Activated CD8-positive, alpha-beta memory T cell treated with anti-CD3 and anti-CD28 coated beads, Interleukin-2, amount 50 U/mL, for 24 hours (primary cell): ENCODE data around the gene RPTOR.

Source experiments
- DNase-seq: peaks from one replicate; pipeline ENCODE4 v3.0.0-alpha.2; 2020; ENCODE audit errors: extremely low read depth

Gene RPTOR

DNA sequence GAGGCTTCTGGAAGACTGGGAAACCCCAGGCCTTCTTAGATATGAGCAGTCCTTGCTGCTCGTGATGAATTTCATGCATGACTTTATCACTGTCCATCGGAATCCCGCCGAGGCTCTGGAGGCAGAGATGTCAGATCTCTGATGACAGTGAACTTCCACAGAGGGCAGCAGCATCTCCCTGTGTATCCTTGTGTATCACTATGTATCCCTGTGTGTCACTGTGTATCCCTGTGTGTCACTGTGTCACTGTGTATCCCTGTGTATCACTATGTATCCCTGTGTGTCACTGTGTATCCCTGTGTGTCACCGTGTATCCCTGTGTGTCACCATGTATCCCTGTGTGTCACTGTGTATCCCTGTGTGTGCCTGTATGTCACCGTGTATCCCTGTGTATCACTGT, 286.9 kb downstream of the RPTOR start:
- DNase-seq: no peak

DNA sequence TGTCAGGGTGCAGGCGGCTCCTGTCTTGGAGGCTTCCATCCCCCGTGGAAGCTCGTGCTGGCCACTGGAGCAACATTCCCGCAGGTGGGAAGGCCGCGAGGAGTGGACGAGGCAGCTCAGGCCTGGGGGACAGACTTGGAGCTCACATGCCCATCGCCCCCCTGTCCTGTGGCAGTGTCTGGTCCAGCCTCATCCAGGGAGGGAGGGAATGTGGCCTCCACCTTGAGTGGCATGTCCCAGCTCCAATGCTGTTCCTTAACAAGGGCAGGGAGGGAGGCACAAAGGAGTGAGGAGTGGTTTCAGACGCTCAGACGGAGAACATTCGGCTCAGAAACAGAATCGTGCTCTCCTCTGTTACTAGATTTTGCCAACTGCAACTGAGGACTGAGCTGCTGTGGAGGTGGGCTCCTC, 287.6 kb downstream of the RPTOR start:
- DNase-seq: no peak

- peak; percentile 63 for DNase-seq
Observed at GRCh38 chr17:80832888-80833583, 288.4 kb downstream of the RPTOR start.

DNA sequence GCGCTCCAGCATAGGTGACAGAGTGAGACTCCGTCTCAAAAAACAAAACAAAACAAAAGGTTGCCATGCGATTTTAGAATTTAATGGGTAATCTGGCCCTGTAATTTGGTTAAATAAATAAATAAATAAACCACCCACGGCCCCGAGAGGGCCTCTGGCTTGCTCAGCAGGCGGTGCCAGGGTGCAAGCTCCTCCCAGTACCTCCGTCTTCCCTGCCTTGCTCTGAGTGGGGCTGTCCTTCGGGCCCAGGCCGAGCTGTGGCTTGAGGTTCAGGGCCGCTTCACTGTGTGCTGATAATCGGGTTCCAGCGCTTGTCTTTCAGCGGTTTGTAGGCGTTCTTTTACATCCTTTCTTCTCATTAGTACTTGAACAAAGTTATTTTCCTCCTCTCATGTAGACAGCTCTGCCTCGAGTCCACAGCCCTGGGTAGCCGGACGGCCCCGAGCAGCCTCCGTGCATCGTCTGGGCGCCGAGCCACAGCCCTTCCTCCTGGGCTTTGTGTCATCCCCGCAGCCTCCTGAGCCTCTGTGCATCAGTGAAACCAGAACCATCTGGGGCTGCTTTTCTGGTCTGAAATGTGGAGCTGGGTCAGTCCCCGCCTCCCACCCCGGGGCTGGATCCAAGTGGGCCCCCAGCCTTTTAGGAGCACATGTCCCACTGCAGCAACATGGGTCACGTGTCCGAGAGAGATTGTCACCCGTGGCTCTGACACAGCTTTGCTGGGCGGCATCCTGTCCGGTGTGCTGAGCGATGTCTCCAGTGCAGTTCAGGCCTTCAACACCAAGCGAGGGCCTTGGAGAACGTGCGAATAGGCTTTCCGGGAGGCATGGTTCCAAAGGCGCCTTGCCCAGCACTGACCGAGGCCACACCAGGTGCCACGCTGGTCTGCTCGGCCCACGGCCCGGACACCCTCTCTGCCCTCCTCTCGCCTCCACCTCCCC, 289.6 kb downstream of the RPTOR start:
- no peak for DNase-seq

- no peak for DNase-seq
Observed at GRCh38 chr17:80834893-80835275, 290.2 kb downstream of the RPTOR start.

DNA sequence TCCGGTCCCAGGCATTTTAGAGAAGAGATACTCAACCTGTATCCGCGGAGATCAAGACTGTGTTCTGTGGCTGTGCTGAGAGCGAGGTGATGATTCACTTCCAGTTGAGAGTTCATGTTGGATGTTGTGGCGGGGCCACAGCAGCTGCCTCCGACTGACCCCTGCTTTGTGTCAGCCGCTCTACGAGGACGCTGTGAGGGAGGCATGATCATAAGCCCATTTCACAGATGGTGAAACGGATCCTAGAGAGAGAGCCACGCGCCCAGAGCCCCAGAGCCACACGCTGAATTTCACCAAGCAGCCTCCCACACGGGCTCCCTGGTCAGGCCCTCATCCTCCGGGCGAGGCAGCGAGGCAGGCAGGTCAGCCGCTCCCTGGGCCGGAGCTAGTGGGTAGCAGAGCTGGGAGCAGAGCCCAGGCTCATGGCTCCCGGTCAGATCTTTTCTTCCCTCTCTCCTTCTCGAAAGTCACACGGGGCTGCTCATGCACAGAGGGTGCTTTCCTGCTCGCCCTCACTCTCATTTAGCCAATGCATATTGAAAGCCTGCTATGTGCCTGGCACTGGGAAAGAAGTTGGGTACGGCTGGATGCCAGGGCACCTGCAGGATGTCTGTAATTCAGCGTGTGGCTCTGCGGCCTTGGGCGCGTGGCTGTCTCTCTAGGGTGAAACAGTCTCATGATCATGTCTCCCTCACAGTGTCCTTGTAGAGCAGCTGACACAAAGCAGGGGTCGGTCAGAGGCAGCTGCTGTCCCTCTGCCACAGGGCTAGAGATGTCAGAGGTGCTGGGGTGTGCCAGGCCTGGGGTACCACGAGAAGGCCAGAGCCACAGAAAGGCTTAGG, 291.4 kb downstream of the RPTOR start:
- DNase-seq: no peak

DNA sequence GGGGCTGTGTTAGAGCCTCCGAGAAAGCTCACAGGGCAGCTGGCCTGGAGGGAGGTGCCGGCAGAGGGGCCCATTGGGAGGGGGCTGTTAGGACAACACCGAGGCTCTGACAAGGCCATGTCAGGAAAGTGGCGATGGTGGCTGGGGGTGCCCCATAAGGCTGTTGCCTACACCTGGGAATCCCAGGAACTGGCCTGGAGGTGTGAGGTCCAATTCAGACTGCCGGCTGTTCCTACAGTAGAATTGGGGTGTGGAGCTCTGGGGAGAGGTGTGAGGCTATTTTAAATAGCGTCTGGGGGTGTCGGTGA, 292.0 kb downstream of the RPTOR start:
- no peak for DNase-seq

GRCh38 chr17:80836971-80837481, 292.4 kb downstream of the RPTOR start:
- DNase-seq: no peak

- DNase-seq: no peak
Observed at GRCh38 chr17:80837711-80838110, 293.1 kb downstream of the RPTOR start.

DNA sequence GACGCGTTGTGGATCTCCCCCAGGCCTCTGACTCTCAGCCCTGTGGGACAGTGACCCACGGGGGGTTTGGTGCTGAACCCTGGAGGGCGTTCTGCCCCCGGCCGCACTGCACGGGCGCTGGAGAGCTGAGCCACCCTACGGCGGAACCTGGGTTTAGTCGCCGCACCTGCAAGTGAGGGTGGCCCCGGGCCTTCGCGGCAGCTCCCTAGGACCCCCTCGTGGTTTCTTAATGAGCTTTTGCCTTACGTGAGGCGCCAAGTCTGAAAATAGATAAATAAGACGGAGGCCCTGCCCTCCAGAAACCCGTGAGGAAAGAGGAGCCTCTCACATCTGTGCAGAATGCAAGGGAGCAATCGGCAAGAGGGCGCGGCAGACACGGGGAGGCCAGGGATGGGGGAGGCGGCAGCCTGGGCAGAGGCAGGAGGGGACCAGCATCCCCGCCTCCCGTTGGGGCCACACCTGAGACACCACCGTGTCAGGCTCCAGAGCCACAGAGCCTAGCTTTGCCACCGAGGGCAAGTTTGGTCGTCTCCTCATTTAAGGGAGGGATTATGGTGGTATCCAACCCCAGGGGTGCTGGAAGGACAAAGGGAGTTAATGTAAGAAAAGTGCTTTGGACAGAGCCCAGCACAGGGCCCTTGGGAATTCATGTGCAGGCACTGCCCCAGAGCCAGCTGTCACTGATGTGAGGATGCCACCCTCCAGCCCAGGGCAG, 293.8 kb downstream of the RPTOR start:
- DNase-seq: no peak

GRCh38 chr17:80839026-80839345, 294.3 kb downstream of the RPTOR start:
- no peak for DNase-seq

DNA sequence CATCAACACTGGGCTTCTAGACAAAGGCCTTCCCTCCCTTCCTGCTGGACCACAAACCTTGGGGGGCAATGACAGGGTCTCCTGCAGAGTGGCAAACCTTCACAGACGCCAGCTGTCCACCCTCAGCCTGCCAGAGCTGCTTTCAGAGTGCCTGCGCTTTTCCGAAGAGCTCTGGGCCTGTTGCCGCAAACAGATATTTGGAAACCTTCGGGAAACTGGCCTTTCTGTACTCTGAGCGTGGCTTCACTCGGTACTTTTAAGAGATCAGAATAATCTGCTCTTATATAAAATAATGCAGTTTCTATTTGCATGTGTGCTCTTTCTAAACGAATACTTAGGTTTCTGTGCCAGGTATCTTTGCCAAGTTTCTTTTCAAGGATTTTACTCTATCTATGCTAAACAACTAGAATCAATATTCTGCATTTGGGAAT, 294.9 kb downstream of the RPTOR start:
- no peak for DNase-seq

- no peak for DNase-seq
Observed at GRCh38 chr17:80839970-80840369, 295.3 kb downstream of the RPTOR start.

DNA sequence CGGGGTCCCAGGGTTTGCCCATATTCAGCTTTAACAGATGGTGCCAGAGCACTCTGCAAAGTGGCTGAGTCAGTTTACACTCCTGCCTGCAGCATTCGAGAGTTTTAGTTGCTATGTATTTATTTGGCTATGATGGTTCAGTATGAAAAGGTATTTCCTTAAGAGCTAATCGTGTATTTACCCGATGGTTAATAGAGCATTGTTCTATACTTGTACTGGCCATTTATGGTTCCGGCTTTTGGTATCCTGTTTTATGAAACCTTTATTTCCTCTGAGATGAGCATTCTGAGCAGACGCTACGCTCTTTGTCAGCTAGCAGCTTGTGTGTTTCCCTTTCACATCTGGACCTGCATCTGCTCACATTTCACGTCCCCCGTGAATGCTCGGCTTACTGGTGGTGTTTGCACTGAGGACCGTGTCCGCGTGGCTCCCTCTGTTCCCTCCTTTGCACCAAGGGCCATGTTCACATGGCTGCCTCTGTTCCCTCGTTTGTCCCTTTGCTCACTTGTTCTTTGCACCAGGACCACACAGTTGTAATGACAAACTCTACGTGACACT, 297.9 kb downstream of the RPTOR start:
- no peak for DNase-seq

DNA sequence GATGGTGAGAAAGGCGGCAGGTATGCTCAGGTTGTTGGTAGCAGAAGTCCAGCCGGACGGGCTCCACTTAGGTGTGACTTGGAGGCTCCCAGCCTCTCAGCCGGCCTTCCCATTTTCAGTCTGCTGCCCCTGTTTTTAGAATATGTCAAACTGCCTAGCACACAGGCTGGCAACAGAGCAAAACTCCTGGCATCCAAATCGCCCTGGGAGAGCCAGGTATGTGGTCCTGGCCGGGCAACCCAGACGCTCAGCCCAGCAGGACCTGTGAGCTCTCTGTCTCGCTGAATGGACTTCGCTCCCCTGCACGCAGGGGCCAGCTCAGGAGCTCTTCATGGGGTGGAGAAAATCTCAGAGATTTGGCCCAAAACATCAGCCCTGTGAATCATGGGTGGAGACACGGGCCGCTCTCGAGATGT, 299.1 kb downstream of the RPTOR start:
- DNase-seq: no peak

DNA sequence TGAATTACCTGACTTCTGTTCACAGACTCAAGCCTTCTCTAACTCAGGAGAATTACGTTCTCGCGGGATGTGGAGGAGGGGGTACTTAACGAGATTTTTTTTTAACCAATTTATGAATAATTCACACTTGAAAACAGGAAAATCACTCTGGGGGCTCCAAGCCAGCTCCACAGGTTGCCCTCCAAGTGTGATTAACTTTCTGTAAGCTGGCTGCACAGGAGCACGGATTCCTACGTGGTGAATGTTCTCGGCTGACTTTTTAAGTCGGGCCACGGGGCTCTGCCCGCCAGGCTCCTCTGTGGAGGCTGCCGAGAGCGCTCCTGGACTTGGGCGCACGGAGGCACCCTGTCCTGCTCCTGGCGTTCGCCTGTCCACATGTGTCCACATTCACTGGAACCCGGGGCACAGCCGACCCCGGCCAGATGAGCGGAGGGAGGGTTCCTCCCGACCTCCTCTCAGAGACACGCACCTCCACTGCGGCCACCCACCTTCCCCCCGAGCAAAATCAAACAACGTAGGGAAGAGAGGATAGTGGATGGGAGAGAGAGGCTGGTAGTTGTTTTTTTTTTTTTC, 299.9 kb downstream of the RPTOR start:
- no peak for DNase-seq

GRCh38 chr17:80845069-80845862, 300.6 kb downstream of the RPTOR start:
- no peak for DNase-seq

DNA sequence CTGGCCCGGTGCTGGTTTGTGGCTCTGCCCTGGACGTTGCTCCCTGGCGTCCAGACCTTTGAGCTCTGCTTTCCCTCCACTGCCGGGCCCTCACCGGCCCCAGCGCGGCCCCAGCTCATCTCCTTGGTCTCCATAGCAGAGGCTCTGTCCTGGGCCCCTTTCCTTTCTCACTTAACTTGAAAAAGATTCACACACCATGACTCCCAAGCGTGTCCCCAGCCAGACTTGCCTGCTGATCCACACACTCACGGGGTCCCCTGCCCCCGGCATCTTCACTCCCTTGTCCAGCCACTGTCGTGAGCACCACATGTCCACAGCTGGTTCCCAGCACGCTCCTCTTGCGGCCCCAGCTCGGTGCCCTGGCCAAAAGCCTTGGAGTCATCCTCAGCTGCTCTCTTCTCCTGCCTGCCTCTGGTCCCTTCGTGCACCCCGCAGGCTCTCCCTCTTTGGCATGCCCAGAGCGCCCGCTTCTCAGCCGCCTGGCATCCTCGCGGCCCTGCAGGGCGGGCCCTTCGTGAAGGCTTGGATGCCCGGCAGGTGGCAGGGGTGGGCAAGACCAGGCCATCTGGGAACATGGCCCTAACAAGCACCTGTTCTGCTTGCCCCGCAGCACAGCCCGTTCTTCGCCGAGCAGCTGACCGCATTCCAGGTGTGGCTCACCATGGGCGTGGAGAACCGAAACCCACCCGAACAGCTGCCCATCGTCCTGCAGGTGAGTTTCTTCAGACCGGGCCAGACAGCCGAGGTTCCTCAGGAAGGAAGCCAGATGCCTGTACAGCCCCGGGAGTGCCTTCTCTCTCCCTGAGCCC, 301.4 kb downstream of the RPTOR start:
- DNase-seq: no peak

DNA sequence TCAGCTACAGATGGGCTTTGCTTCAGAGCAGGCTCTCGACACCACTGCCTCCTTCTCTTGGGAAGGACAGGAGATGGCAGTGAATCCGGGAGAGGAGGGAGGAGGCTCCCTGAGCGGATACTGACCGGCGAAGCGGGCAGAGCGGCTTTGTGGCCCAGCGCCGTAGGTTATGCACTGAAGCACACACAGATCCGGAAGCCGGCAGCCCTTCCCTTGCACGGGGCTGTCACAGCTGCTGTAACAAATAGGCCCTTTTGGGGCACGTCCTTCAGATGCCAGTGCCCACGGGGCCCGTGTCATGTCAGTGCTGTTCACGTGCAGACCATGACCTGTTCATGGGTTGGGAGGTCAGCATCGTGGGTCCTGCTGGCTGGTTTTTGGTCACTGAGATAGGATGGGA, 302.3 kb downstream of the RPTOR start:
- no peak for DNase-seq
